ENCODE results near the gene EMSY.

The EMSY gene

DNA sequence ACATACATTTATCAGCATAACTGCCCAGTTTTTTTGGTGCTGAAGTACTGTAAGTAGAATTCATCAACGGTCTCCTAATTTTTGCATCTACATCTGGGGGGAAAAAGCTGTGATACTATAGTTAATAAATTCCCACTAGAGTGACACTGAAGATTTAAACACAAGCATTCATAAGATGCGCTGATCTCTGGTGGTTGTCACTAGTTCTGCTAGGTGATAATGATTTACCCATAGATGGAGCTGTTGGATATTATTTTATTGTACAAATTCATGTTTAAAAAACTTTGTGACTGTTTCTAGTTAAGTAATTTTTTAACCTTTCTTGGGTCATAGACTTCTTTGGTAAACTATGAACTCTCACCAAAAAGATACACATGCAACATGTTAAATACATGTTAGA, 106.6 kb downstream of the EMSY start:
- no peak overlapping the region for H3K27ac Mint-ChIP-seq (ENCODE audit: low read depth)
- ATAC-seq (replicated peaks; ENCODE audit: extremely low read depth, poor library complexity, severe bottlenecking) (no peak), DNase-seq (ENCODE audit: low spot score in 2 of 2) (no peak)
- peaks cover 10% of the 10 kb centered on the region for H3K36me3 Mint-ChIP-seq (ENCODE audit: insufficient read depth)
- no peak overlapping the region for H3K4me3 Mint-ChIP-seq
- H3K9me3 Mint-ChIP-seq = no peaks in the 10 kb centered on the region
- H3K27me3 Mint-ChIP-seq = no peaks in the 10 kb centered on the region
- H3K4me1 Mint-ChIP-seq = no peaks in the 10 kb centered on the region

DNA sequence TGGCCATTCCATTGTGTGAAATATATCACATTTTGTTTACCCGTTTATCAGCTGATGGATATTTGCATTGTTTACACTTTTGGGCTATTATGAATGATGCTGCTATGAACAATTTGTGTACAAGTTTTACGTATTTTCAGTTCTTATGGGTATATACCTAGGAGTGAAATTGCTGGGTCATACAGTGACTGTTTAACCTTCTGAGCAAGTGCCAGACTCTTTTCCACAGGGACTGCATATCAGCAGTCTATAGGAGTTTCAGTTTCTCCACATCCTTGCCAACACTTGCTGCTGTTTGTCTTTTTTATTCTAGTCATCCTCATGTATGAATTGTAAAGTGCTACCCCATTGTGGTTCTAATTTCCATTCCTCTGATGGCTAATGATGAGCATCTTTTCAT, 108.2 kb downstream of the EMSY start:
- no peak for ATAC-seq (replicated peaks; ENCODE audit: extremely low read depth, poor library complexity, severe bottlenecking)
- Mint-ChIP-seq H3K27ac (ENCODE audit: low read depth) (no peak overlapping the region), H3K9me3 (no peaks in the 10 kb centered on the region), H3K27me3 (no peaks in the 10 kb centered on the region), H3K4me1 (no peaks in the 10 kb centered on the region), H3K4me3 (no peak overlapping the region), H3K36me3 (ENCODE audit: insufficient read depth) (peaks cover 7% of the 10 kb centered on the region)
- no peak for DNase-seq (ENCODE audit: low spot score in 2 of 2)

DNA sequence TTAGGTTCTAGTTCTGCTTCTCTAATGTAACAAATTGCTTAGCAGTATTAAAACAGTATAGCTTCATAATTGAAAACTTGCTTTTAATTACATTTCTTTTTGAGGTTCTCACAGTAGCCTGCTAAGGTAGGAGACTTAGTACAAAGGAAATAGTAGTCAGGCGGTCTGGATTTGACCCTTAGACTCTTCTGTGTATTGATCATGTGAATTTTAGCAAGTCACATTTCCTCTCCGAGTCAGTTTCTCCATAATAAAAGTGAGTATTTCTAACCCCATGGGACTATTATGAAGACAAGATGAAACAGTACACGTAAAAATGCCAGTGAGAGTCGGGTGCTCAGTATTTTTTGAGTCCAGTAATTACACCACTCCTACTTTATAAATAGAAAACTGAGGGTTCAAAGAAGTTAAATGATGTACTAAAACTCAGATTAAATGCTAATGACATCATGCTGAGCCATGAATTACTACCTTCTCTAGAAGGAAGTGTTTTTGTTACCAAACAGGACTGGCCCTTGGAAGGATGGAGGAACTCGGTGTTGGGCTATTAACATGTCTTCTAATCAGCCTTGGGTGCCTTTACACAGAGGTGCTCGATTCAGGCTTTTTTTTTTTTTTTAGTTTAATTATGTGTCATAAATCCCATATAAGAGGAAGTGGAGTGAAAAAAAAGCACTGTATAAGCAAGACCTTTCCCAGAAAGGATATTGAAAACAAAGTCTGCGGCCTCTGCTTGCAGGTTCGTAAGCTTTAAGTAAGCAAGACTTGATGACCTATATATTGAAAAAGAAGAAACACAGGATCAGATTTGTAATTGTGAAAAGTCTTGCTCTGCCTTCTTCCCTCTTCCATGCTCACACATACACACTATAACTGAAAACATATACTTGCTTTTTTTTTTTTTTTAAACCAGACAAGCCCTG, 109.0 kb downstream of the EMSY start:
- ATAC-seq (replicated peaks; ENCODE audit: extremely low read depth, poor library complexity, severe bottlenecking) (no peak), DNase-seq (ENCODE audit: low spot score in 2 of 2) (no peak)
- no peaks in the 10 kb centered on the region for H3K4me1 Mint-ChIP-seq
- no peak overlapping the region for H3K4me3 Mint-ChIP-seq
- no peak overlapping the region for H3K27ac Mint-ChIP-seq (ENCODE audit: low read depth)
- no peaks in the 10 kb centered on the region for H3K9me3 Mint-ChIP-seq
- H3K27me3 Mint-ChIP-seq = no peaks in the 10 kb centered on the region
- peaks cover 7% of the 10 kb centered on the region for H3K36me3 Mint-ChIP-seq (ENCODE audit: insufficient read depth)

DNA sequence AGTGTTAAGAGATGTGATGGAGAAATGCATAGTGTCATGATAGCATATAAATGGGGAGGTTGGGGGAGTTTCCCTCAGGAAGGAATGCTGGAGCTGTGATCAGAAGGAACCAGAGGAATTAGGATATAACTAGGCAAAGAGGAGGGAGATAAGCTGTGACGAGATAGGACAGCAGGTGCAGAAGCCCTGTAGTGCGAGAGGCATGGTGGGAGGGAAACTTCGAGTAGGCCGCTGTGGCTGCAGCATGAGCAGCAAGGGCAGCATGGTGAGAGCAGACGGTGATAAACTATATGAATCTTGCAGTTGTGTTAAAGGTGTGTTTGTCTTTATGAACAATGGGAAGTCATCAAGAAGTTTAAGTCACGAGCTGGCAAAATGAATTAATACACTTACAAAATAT, 109.9 kb downstream of the EMSY start:
- Mint-ChIP-seq H3K4me1 (no peaks in the 10 kb centered on the region), H3K27me3 (no peaks in the 10 kb centered on the region), H3K4me3 (no peak overlapping the region), H3K36me3 (ENCODE audit: insufficient read depth) (peaks cover 3% of the 10 kb centered on the region), H3K9me3 (no peaks in the 10 kb centered on the region), H3K27ac (ENCODE audit: low read depth) (no peak overlapping the region)
- no peak for ATAC-seq (replicated peaks; ENCODE audit: extremely low read depth, poor library complexity, severe bottlenecking)
- DNase-seq (ENCODE audit: low spot score in 2 of 2) = no peak

DNA sequence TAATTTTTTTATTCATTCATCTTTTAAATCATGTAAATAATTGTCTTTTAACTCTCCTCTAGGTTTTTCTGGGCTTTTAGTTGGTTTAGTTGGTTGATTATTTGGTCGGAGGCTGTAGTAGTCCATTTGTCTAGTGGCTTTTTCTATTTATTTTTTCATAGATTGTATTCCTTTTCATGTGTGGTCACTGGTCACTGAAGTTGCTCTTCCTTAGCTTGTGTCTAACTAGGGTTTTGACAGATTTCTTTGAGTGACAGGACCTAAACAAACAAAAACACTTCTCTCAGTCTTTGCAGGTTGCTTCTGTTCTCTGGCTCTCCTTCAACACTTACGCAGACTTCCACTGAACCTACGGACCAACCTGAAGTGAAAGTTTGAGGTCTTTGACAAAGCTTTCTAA, 112.6 kb downstream of the EMSY start:
- no peak for ATAC-seq (replicated peaks; ENCODE audit: extremely low read depth, poor library complexity, severe bottlenecking)
- Mint-ChIP-seq H3K27me3 (peaks cover 8% of the 10 kb centered on the region), H3K4me1 (no peaks in the 10 kb centered on the region), H3K27ac (ENCODE audit: low read depth) (no peak overlapping the region), H3K36me3 (ENCODE audit: insufficient read depth) (peaks cover 1% of the 10 kb centered on the region), H3K4me3 (no peak overlapping the region), H3K9me3 (no peaks in the 10 kb centered on the region)
- DNase-seq (ENCODE audit: low spot score in 2 of 2) = no peak

DNA sequence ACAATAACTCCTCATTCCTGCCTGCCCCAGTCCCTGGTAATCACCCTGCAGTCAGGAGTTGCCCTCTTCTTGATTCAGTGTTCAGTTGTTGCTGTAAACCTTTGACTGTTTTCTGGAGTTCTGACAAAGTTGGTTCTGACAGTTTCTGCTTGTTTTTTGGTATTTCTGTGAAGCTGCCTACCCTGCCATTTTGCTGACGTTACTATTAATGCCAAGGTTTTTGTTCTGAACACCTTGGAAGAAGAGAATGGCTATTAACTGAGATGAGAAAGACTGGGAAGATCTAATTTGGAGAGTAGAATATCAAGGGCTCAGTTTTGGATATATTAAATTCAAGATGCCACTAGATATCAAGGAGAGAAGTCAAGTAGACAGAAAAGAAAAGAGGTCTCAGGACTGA, 113.7 kb downstream of the EMSY start:
- no peaks in the 10 kb centered on the region for H3K9me3 Mint-ChIP-seq
- no peak for DNase-seq (ENCODE audit: low spot score in 2 of 2)
- no peaks in the 10 kb centered on the region for H3K4me1 Mint-ChIP-seq
- peaks cover 12% of the 10 kb centered on the region for H3K27me3 Mint-ChIP-seq
- H3K27ac Mint-ChIP-seq (ENCODE audit: low read depth) = no peak overlapping the region
- H3K36me3 Mint-ChIP-seq (ENCODE audit: insufficient read depth) = peaks cover 1% of the 10 kb centered on the region
- H3K4me3 Mint-ChIP-seq = no peak overlapping the region
- ATAC-seq (replicated peaks; ENCODE audit: extremely low read depth, poor library complexity, severe bottlenecking) = no peak

DNA sequence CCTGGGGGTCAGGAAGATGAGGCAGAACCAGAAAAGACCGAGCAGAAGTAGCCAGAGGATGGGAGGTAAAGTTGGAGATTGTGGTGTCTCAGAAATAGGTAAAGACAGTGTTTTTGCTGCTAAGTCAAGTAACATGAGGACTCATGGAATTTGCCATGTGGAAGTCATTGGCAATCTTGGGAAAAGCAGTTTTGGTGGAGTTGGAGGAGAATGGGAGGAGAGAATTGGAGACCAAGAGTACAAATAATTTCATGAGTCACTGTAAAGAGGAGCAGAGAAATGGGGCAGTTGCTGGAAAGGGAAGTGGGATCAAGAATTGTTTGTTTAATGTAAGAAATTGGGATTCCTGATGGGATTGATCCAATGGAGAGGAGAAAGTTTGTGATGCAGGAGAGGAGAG, 114.1 kb downstream of the EMSY start:
- H3K27ac Mint-ChIP-seq (ENCODE audit: low read depth) = no peak overlapping the region
- H3K27me3 Mint-ChIP-seq = peaks cover 16% of the 10 kb centered on the region
- no peaks in the 10 kb centered on the region for H3K4me1 Mint-ChIP-seq
- ATAC-seq (replicated peaks; ENCODE audit: extremely low read depth, poor library complexity, severe bottlenecking) (no peak), DNase-seq (ENCODE audit: low spot score in 2 of 2) (no peak)
- H3K4me3 Mint-ChIP-seq = no peak overlapping the region
- no peaks in the 10 kb centered on the region for H3K36me3 Mint-ChIP-seq (ENCODE audit: insufficient read depth)
- H3K9me3 Mint-ChIP-seq = no peaks in the 10 kb centered on the region

DNA sequence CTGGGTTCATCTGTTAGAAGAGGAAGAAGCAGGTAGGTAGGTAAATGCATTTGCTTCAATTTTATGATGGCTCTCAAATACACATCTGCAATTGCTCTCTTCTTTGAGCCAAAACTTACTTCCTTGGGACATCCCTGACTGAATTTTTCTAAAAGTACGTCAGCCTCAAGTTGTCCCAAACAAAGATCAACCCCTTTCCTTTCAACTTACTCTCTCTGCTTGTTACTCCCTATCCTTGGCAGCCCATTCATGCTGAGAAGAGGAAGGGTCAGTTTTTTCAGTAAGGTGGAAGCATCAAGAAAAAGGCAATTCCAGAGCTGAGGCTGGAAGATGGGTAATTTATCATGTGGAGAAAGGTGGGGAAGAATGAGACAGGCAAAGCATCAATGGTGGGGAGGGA, 114.5 kb downstream of the EMSY start:
- H3K4me1 Mint-ChIP-seq = no peaks in the 10 kb centered on the region
- no peak overlapping the region for H3K4me3 Mint-ChIP-seq
- H3K27ac Mint-ChIP-seq (ENCODE audit: low read depth) = no peak overlapping the region
- ATAC-seq (replicated peaks; ENCODE audit: extremely low read depth, poor library complexity, severe bottlenecking) (no peak), DNase-seq (ENCODE audit: low spot score in 2 of 2) (no peak)
- no peaks in the 10 kb centered on the region for H3K36me3 Mint-ChIP-seq (ENCODE audit: insufficient read depth)
- no peaks in the 10 kb centered on the region for H3K9me3 Mint-ChIP-seq
- peaks cover 21% of the 10 kb centered on the region for H3K27me3 Mint-ChIP-seq

DNA sequence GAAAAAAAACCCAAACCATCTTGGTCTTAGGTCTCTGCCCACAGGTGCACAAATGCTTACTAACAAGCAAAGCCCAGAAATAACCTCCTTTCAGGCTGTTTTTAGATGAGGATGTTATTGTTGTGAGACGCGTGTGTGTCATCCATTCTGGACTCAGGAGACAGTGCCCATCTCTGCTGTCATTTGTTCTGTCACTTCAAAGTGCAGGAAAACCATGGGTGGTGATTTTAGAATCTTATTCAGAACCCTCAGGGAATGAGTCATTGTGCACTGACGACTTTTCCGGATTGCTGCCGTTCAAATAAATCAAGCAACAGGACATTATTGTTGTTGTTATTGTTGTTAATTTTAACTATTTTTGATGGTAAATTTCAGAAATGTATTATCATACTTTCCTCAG, 115.4 kb downstream of the EMSY start:
- DNase-seq (ENCODE audit: low spot score in 2 of 2) = no peak
- no peaks in the 10 kb centered on the region for H3K36me3 Mint-ChIP-seq (ENCODE audit: insufficient read depth)
- peak overlapping the region; percentile 60 for H3K27ac Mint-ChIP-seq (ENCODE audit: low read depth)
- no peak overlapping the region for H3K4me3 Mint-ChIP-seq
- no peaks in the 10 kb centered on the region for H3K9me3 Mint-ChIP-seq
- no peaks in the 10 kb centered on the region for H3K4me1 Mint-ChIP-seq
- peaks cover 27% of the 10 kb centered on the region for H3K27me3 Mint-ChIP-seq
- peak; percentile 46 for ATAC-seq (replicated peaks; ENCODE audit: extremely low read depth, poor library complexity, severe bottlenecking)

DNA sequence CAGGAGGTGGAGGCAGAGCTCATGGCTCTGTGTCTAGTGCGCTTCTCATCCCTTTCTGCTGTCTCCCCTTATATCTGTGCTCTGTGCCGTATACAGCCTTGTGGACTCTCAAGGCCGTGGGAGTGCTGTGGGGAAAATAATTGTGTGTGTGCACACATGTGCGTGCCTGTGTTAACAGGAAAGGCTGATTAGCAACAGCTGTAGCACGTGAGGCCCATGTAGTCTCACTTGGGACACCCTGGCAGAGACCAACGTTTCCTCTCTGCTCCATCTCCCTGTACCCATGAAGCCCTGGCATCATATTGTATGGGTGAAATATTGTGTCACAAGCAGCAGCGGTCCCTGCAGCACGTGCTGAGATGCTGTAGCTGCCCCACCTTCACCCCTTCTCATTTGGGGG, 116.4 kb downstream of the EMSY start:
- ATAC-seq (replicated peaks; ENCODE audit: extremely low read depth, poor library complexity, severe bottlenecking) (no peak), DNase-seq (ENCODE audit: low spot score in 2 of 2) (no peak)
- no peaks in the 10 kb centered on the region for H3K9me3 Mint-ChIP-seq
- H3K4me1 Mint-ChIP-seq = no peaks in the 10 kb centered on the region
- no peak overlapping the region for H3K4me3 Mint-ChIP-seq
- H3K27me3 Mint-ChIP-seq = peaks cover 27% of the 10 kb centered on the region
- H3K27ac Mint-ChIP-seq (ENCODE audit: low read depth) = no peak overlapping the region
- H3K36me3 Mint-ChIP-seq (ENCODE audit: insufficient read depth) = no peaks in the 10 kb centered on the region

DNA sequence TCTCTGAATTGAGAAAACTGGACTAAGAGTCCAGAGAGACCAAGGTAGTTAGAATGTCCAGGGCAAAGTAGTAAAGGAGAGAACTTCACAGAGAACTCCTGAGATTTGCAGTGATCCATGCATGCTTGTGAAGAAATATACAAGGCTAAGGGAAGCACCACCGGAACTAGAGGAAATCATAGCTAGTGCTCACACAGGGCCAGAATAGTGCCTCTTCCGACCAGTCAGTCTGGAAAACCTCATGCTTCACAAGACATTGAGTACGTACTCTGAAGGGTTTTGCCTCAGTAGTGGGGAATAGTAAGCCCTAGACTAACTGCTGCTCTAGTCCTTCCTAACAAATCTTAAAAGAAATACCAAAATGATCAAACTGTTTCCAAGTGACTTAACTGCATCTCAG, 117.7 kb downstream of the EMSY start:
- no peak for ATAC-seq (replicated peaks; ENCODE audit: extremely low read depth, poor library complexity, severe bottlenecking)
- H3K36me3 Mint-ChIP-seq (ENCODE audit: insufficient read depth) = no peaks in the 10 kb centered on the region
- H3K9me3 Mint-ChIP-seq = no peaks in the 10 kb centered on the region
- H3K4me3 Mint-ChIP-seq = no peak overlapping the region
- no peaks in the 10 kb centered on the region for H3K4me1 Mint-ChIP-seq
- DNase-seq (ENCODE audit: low spot score in 2 of 2) = no peak
- no peak overlapping the region for H3K27ac Mint-ChIP-seq (ENCODE audit: low read depth)
- H3K27me3 Mint-ChIP-seq = peaks cover 27% of the 10 kb centered on the region

DNA sequence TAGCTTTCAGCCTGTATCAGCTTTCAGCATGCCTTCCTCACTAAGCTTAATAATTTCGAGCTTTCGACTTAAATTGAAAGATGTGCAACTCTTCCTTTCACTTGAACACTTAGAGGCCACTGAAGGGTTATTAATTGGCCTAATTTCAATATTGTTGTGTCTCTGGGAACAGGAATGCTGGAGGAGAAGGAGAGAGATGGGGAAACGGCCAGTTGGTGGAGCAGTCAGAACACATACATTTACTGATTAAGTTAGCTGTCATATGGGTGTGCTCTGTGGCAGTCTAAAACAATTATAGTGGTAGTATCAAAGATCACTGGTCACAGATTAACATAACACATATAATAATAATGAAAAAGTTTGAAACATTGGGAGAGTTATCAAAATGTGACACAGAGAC, 119.5 kb downstream of the EMSY start:
- Mint-ChIP-seq H3K36me3 (ENCODE audit: insufficient read depth) (no peaks in the 10 kb centered on the region), H3K9me3 (no peaks in the 10 kb centered on the region), H3K4me1 (no peaks in the 10 kb centered on the region), H3K27me3 (peaks cover 27% of the 10 kb centered on the region), H3K4me3 (no peak overlapping the region), H3K27ac (ENCODE audit: low read depth) (no peak overlapping the region)
- DNase-seq (ENCODE audit: low spot score in 2 of 2) = no peak
- no peak for ATAC-seq (replicated peaks; ENCODE audit: extremely low read depth, poor library complexity, severe bottlenecking)

DNA sequence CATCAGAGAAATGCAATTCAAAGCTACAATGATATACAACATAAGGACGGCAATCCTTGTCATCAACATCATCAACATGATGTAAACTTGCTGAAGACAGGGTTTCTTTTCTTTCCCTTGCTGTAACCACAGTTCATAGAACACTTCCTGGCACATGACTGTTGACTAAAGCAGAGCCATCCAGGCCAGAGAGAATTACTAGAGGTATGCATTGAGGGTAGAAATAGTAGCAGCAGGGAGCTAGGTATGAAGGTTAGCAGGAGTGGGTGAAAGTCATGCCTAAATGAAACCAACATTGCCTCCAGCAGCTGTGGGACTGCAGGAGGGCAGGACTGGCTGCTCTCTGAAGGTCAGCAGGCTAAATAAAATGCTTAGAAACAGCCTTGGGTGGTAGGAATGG, 122.0 kb downstream of the EMSY start:
- H3K27me3 Mint-ChIP-seq = peaks cover 25% of the 10 kb centered on the region
- DNase-seq (ENCODE audit: low spot score in 2 of 2) (no peak), ATAC-seq (replicated peaks; ENCODE audit: extremely low read depth, poor library complexity, severe bottlenecking) (no peak)
- no peaks in the 10 kb centered on the region for H3K4me1 Mint-ChIP-seq
- no peak overlapping the region for H3K27ac Mint-ChIP-seq (ENCODE audit: low read depth)
- H3K4me3 Mint-ChIP-seq = no peak overlapping the region
- no peaks in the 10 kb centered on the region for H3K36me3 Mint-ChIP-seq (ENCODE audit: insufficient read depth)
- no peaks in the 10 kb centered on the region for H3K9me3 Mint-ChIP-seq
